HG02588 (cell line): ENCODE results near the gene C12orf43.

Experiments used
- ATAC-seq: cut with Tn5 transposase; IDR thresholded peaks from one replicate; pipeline ENCODE4 v1.9.1; 2021; ENCODE audit warnings: mild to moderate bottlenecking, moderate library complexity; ENCODE audit not compliant: unreplicated experiment

C12orf43 gene

GRCh38 chr12:121033625-121034349 is 17.5 kb upstream of the C12orf43 start:
- ATAC-seq, result no peak

- no peak for ATAC-seq
These were observed 14.4 kb upstream of the C12orf43 start for GRCh38 chr12:121030576-121031212.

GRCh38 chr12:121026274-121027045 is 10.2 kb upstream of the C12orf43 start:
- ATAC-seq, result no peak

- no peak for ATAC-seq
These were observed 9.3 kb upstream of the C12orf43 start for GRCh38 chr12:121025442-121026226.

- no peak for ATAC-seq
These were observed 7.5 kb upstream of the C12orf43 start for GRCh38 chr12:121023799-121024198.

GRCh38 chr12:121022713-121023112 is 6.4 kb upstream of the C12orf43 start:
- no peak for ATAC-seq

GRCh38 chr12:121021754-121022153 is 5.5 kb upstream of the C12orf43 start:
- ATAC-seq, result no peak

- no peak for ATAC-seq
These were observed 2.8 kb upstream of the C12orf43 start for GRCh38 chr12:121018860-121019617.

GRCh38 chr12:121017966-121018491 is 1.7 kb upstream of the C12orf43 start:
- no peak for ATAC-seq

GRCh38 chr12:121013715-121014114 is 2.6 kb downstream of the C12orf43 start:
- no peak for ATAC-seq

GRCh38 chr12:121011820-121012219 is 4.5 kb downstream of the C12orf43 start:
- ATAC-seq, result no peak

GRCh38 chr12:121010860-121011259 is 5.4 kb downstream of the C12orf43 start:
- no peak for ATAC-seq

GRCh38 chr12:121009741-121010140 is 6.5 kb downstream of the C12orf43 start:
- ATAC-seq, result no peak

- ATAC-seq, result no peak
These were observed 7.8 kb downstream of the C12orf43 start for GRCh38 chr12:121008347-121009098.

- ATAC-seq, result no peak
These were observed 10.9 kb downstream of the C12orf43 start for GRCh38 chr12:121005346-121005815.

GRCh38 chr12:121004253-121004815 is 12.0 kb downstream of the C12orf43 start:
- no peak for ATAC-seq

GRCh38 chr12:121003650-121004049 is 12.6 kb downstream of the C12orf43 start:
- no peak for ATAC-seq

- no peak for ATAC-seq
These were observed 14.3 kb downstream of the C12orf43 start for GRCh38 chr12:121001841-121002483.
